ENCODE measurements around the gene OR51B4.
"Not testable (repeated sequence)": the region's sequence is repeated elsewhere in the genome, so short reads cannot be mapped to it uniquely, and the experiment has no call there.

Gene OR51B4

DNA sequence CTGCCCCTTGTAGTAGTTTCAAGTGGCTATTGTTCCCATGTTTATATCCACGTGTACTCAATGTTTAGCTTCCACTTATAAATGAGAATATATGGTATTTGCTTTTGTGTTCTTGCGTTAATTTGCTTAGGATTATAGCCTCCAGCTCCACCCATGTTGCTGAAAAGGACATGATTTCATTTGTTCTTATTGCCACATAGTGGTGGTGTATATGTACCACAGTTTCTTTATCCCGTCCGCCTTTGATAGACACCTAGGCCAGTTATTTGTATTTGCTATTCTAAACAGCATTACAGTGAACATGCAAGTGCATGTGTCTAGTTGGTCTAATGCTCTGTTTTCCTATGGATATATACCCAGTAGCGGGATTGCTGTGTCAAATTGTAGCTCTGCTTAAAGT is 15.5 kb upstream of the OR51B4 start:
- intact Hi-C loops (cut with DNase I; ENCODE audit: low total_unique reads) = no loop called here
- no peaks in the 10 kb centered on the region for H3K27me3 ChIP-seq
- no peaks in the 10 kb centered on the region for H3K4me1 ChIP-seq
- H3K36me3 ChIP-seq = no peaks in the 10 kb centered on the region
- no peaks in the 10 kb centered on the region for H3K9me3 ChIP-seq
- H3K27ac ChIP-seq = no peak overlapping the region
- no peak overlapping the region for H3K4me3 ChIP-seq
- TF ChIP-seq, protein P1, sequence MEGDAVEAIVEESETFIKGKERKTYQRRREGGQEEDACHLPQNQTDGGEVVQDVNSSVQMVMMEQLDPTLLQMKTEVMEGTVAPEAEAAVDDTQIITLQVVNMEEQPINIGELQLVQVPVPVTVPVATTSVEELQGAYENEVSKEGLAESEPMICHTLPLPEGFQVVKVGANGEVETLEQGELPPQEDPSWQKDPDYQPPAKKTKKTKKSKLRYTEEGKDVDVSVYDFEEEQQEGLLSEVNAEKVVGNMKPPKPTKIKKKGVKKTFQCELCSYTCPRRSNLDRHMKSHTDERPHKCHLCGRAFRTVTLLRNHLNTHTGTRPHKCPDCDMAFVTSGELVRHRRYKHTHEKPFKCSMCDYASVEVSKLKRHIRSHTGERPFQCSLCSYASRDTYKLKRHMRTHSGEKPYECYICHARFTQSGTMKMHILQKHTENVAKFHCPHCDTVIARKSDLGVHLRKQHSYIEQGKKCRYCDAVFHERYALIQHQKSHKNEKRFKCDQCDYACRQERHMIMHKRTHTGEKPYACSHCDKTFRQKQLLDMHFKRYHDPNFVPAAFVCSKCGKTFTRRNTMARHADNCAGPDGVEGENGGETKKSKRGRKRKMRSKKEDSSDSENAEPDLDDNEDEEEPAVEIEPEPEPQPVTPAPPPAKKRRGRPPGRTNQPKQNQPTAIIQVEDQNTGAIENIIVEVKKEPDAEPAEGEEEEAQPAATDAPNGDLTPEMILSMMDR (IDR thresholded peaks at IDR 0.05) = no peak
- no peak for DNase-seq

DNA sequence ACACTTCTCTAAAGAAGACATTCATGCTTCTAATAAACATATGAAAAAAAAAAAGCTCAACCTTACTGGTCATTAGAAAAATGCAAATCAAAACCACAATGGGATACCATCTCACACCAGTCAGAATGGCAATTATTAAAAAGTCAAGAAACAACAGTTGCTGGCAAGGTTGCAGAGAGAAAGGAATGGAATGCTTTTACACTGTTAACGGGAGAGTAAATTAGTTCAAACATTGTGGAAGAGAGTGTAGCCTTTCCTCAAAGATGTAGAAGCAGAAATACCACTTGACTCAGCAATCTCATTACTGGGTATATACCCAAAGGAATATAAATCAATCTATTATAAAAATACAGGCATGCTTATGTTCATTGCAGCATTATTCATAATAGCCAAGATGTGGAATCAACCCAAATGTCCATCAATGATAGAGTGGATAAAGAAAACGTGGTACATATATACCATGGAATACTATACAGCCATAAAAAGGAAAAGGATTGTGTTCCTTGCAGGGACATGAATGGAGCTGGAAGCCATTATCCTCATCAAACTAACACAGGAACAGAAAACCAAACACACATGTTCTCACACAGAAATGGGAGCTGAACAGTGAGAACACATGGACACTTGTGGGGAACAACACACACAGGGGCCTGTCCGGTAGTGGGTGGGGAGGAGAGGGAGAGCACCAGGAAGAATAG is 11.7 kb upstream of the OR51B4 start:
- intact Hi-C loops (cut with DNase I; ENCODE audit: low total_unique reads); H3K36me3 ChIP-seq; H3K27ac ChIP-seq; DNase-seq; H3K4me3 ChIP-seq; H3K27me3 ChIP-seq; H3K9me3 ChIP-seq; H3K4me1 ChIP-seq: not testable (repeated sequence)

DNA sequence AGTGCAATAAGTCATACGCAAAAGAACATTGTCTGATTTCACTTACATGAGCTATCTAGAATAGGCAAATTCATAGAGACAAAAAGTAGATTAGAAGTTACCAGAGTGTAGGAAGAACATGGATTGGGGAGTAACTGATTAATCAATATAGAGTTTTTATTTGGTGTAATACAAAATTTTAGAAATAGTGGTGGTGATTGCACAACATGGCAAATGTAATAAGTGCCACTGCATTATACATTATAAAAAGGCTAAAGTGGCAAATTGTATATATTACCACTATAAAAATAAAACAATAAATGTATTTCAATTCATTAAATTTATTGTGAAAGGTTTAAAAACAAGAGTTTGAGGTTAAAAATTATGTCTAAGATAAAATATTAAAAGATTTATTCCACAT is 8.7 kb upstream of the OR51B4 start:
- intact Hi-C loops (cut with DNase I; ENCODE audit: low total_unique reads) = no loop called here
- Histone ChIP-seq H3K36me3 (no peaks in the 10 kb centered on the region), H3K4me1 (no peaks in the 10 kb centered on the region), H3K4me3 (no peak overlapping the region), H3K9me3 (no peaks in the 10 kb centered on the region), H3K27me3 (no peaks in the 10 kb centered on the region), H3K27ac (no peak overlapping the region)
- no peak for DNase-seq
- TF ChIP-seq, protein P1 (IDR thresholded peaks at IDR 0.05) = no peak

DNA sequence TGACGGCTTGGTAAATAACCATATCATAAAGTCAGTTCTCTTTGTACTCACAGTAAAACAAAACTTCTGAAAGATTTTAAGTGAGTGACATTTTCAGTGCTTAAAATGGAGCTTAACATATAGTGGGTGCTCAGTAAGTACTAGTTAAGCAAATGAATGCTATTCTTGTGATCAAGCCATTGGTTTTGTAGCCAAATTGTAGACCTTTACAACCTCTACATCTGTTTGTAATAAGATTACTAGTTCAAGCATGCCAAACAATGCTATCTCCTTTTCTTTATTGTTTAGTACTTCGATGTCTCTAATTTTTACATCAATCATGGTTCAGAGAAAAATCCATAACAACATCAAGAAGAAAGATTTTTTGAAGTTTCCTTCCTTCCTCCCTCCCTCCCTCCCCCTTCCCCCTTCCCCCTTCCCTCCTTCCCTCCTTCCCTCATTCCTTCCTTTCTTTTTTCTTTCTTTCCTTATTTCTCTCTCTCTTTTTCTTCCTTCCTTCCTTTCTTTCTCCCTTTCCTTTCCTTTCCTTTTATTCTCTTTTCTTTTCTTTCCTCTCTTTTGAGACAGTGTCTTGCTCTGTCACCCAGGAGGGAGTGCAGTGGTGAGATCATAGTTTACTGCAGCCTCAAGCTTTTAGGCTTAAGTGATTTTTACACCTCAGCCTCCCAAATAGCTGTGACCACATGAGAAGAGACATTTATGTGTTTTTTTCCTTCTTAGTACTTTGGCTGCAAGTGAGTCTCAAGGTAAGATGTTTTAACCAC is 5.7 kb upstream of the OR51B4 start:
- no peaks in the 10 kb centered on the region for H3K27me3 ChIP-seq
- intact Hi-C loops (cut with DNase I; ENCODE audit: low total_unique reads) = no loop called here

DNA sequence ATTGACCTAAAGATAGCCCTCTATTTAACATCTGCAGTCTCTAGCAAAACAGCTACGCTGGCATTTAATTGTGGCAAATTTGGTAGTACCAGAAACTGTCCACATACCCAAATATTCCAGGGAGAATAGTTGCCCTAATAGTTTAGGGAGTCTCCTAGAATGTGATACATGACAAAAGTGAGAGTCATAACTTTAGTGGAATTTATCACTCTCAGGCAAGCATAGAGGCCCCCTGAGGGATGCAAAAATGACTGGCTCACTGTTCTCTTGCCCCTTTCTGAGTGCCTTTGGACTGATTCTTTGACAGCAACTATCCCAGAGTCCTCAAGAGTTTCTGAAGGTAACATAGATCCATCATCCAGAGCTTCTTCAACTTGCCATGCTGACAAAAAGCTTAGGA is 2.3 kb upstream of the OR51B4 start:
- Histone ChIP-seq H3K9me3 (no peaks in the 10 kb centered on the region), H3K27ac (no peak overlapping the region), H3K4me3 (no peak overlapping the region), H3K27me3 (no peaks in the 10 kb centered on the region), H3K36me3 (no peaks in the 10 kb centered on the region), H3K4me1 (no peaks in the 10 kb centered on the region)
- intact Hi-C loops (cut with DNase I; ENCODE audit: low total_unique reads) = no loop called here
- no peak for DNase-seq
- TF ChIP-seq, protein P1 (IDR thresholded peaks at IDR 0.05) = no peak

More for the DNA sequence above, 5.7 kb upstream of the OR51B4 start:
- no peak overlapping the region for H3K27ac ChIP-seq
- TF ChIP-seq, protein P1 (IDR thresholded peaks at IDR 0.05) = no peak
- H3K9me3 ChIP-seq = no peaks in the 10 kb centered on the region
- H3K4me1 ChIP-seq = no peaks in the 10 kb centered on the region
- DNase-seq = no peak
- H3K36me3 ChIP-seq = no peaks in the 10 kb centered on the region
- no peak overlapping the region for H3K4me3 ChIP-seq

- intact Hi-C loops (cut with DNase I; ENCODE audit: low total_unique reads) = no loop called here
- H3K27me3 ChIP-seq = no peaks in the 10 kb centered on the region
- H3K4me1 ChIP-seq = no peaks in the 10 kb centered on the region
- H3K36me3 ChIP-seq = no peaks in the 10 kb centered on the region
- no peak overlapping the region for H3K27ac ChIP-seq
- no peak for DNase-seq
- no peaks in the 10 kb centered on the region for H3K9me3 ChIP-seq
- TF ChIP-seq, protein P1 (IDR thresholded peaks at IDR 0.05) = no peak
- no peak overlapping the region for H3K4me3 ChIP-seq
Observed at GRCh38 chr11:5303626-5304025, 1.9 kb upstream of the OR51B4 start.

All from tibial artery (tissue), 4 donors.